T follicular helper cell (primary cell): Measurements from ENCODE around the gene TIMP4.

Source experiments
- DNase-seq: peaks from one replicate; pipeline ENCODE4 v3.0.0-alpha.2; 2020; ENCODE audit warnings: low read depth
- total RNA-seq, 2 experiments: gene quantifications; one replicate each; lab custom pipeline; 2026; lab: John Stamatoyannopoulos, UW

Gene TIMP4
- total RNA-seq = 0 reads per million in 2 experiments

DNA sequence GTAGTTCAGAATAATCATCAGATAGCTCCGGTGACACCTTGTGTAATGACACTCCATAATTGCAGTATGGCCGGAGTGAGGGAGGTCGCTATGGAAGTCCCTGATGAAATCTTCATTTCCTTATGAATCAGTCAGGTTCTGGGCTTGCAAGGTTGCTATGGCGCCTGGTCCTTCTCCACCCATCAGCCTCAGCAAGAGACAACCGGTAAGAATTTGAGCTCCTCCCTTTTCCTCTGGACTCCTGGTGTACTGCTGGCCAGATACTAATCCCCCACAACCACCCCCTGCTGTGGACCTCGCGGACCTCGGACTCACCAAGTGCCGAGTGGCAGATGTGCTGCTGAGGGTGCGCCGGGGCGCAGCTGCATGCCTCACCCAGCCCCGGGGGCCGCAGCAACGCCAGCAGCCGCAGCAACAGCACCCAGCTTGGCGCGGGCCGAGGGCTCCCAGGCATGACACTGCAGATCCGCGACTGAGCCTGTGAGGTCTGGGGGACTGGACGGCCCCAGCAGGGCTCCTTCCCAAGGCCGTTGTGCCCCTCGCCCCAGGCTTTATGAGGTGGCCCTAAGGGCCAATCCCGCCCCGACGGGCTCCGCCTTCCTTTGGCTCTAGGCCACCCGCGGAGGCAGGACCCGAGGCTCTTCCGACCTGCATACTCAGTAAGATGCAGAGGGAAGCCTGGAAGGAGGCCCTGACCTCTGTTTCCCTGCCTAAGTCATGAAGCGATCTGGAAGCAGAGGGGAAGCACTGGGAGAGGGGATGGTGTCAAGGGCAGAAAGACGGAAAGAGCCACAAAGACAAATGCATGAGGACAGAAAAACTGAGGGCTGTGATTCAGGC is at the start of gene TIMP4:
TSS of gene TIMP4 (minus strand) at position 526 of the 840 bp plus-strand sequence. CDS start at position 454, 72 bp downstream.
- no peak for DNase-seq

DNA sequence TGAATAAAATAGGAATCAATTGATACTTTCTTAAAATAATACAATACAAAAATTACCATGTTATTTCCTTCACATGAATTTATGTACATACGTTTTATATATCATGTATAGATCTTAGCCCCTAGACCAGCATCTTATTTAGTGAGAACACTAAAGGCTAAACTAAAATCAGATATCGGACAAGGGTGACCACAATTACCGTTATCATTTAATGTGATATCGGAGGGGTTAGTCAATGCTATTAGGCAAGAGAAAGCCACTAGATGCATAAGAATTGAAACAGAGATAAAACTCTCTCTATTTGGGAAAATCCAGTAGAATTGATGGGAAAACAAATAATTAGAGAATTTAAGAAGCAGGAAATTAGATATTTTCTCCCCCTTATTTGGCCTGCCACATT is 46.5 kb upstream of the TIMP4 start:
- DNase-seq = no peak

DNA sequence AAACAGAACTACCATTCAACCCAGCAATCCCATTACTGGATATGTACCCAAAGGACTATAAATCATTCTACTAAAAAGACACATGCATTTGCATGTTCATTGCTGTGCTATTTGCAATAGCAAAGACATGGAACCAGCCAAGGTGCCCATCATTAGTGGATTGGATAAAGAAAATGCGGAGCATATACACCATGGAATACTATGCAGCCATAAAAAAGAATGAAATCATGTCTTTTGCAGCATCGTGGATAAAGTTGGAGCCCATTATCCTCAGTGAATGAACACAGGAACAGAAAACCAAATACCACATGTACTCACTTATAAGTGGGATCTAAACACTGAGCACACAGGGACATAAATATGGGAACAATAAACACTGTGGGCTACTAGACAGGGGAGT is 43.1 kb upstream of the TIMP4 start:
- DNase-seq = no peak

DNA sequence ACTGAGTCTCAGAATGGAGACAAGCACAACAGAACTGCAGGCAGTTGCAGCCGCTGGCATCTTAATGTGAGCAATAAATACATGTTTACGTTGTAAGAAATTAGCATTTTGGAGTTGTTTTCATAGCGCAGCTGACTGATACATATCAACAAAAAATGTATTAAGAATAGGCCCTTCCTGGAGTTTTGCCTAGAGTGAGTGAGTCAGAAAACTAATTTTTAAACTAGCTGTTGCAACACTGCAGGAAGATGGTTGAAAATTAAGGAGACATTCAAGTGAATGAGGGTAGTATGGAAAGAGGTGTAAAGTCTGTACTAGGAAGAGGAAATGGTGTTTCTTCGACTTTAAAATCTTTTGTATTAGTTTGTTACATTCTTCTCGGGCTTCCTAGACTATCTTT is 39.6 kb upstream of the TIMP4 start:
- no peak for DNase-seq

DNA sequence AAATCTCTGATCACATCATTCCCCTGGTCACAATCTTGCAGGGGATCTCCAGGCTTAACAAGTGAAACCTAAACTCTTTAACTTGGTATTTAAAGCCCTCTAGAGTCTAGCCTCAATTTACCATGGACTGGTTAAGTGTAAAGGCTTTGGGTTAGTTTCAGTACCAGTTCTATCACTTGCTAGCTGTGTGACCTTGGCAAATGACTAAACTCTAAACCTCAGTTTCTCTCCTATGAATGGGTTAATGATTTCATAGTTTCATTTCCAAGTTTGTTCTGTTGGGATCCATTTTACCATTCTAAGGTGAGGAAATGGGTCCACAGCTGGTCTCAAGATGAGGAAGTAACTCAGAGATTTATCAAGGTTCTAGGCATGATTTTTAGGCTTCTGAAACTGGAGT is 38.8 kb upstream of the TIMP4 start:
- no peak for DNase-seq

DNA sequence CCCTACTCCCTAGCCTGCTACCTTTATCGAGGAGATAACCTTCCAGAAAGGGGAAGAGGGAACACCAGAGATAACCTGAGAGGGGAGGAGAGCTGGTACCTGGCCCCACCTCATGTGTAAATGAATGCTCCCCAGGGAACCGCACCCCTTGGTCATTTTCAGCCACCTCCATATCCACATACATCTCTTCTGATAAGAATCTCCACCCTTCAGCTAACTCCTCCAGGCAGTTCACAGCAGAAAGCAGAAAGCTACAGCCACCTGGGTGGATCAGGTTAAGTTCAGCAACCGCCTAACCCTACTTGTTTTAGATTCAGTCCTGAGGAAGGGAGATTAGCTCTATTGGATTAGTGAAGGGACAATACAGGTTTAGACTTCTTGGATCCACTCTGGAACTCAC is 38.0 kb upstream of the TIMP4 start:
- no peak for DNase-seq

DNA sequence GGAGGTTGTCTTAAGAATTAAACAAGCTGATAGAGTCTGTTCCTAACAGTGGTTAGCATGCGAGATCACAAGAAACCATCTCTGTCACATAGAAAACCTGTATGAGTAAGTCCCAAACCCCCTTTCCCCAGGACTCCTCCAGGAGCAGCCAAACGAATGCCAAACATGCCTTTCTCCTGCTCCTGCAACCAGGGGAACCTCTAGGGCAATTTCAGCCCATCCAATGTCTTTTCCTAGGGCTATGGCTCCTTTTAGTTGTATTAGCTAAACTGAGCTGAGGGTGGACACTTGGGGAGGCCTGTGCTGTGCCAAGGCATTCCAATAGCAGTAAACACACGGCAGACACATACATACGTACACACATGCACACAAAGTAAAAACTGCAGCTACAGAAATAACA is 36.5 kb upstream of the TIMP4 start:
- no peak for DNase-seq

DNA sequence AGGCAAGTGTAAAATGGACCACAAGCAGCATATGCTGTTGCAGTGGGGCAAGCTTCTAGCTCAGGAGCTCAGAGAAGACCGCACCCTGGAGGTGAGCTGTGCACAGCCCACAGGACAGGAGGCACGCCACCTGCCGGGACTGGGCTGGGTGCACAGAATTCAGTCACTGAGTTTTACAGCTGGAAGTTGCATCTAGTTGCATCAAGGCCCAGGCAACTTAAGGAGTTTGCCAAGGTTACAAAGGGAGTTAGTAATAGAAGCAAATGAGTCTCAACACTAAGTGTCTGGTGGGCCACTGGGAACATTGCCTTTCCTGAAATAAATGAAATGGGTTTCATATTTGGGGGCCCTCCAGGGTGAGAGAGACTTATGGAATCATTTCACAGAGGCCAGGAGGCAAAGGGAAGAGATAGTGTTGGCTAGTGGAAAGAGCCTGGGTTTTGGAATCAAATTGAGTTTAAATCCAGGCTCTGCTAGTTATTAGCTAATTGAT is 36.0 kb upstream of the TIMP4 start:
- DNase-seq = no peak

DNA sequence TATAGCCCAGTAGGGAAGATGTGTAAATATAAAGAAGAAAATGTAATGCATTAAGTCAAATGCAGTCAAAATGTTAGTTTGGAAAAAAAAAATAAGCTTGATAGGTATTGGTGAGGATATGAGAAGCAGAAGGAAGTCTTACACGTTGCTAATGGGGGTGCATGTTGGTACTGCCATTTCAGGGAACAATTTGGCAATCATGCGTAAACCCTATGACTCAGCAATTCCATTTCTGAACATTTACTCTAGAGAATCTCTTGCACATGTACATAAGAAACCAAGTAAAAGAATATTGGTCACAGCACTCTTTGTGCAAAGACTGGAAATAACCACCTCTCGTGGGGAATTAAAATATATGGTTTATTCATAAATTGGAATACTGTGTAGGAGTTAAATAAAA is 35.5 kb upstream of the TIMP4 start:
- DNase-seq = no peak

DNA sequence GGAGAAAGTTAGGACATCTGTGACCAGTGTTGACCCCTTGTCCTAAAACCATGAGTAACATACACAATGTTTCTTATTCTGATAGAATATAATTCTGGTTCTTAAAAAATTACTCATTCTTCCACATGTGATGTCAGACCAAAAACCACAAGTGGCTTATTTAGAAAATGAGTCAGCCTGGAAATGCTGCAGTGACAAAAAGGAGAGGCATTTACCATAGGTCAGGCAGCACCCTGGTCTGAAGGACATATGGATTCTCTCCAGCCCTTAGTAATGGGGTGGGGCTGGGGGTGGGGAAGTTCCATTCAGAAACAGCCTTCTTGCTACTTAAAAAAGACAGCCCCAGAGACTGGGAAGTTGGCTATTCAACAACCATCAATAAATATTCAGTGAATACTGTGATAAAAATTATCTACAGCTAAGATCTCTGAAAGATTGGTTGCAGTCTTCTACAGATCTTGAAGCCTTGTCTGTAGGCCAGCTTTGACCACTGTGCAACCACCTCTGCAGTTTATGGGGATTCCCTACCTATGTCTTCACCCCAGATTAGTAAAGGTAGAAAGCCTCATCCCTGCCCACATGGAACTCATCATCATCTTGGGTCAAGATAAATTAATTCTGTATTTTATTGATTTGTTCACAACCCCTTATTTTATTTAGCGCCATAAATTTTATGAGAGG is 34.9 kb upstream of the TIMP4 start:
- DNase-seq = no peak

DNA sequence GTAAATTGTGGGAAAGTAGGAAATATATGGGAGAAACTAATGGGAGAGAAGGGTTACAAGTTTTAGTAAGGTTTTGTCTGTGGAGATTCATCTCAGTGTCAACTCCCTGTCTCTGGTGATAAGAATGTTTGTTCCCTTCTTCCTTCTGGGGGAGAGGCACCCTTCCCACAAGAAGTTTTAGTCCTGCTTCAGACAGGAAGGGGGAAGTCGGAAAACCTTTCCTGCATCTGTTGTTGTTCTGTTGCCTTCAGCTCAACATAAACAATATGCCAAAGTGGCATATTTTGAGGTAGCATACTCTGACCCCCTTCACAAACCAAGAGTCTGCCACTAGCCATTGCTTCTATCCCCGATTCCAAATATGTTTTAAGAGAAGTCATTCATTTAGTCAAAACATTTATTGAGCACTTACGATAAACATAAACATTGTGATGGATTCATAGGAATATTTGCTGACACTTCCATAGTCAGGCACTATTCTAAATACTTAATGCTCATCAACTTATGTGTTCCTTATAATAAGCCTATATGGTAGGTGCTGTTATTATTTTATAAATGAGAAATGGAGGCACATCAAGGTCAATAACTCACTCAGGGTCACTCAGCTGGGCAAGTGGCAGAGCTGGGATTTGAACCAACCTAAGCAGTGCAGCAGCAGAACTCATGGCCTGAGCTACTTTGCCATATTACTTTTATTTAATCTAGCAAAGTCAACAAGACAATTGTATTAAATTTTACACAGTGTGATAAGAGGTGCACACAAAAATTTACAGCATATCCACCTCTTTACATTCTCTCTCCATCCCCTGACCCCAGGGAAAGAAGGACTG is 34.2 kb upstream of the TIMP4 start:
- no peak for DNase-seq

DNA sequence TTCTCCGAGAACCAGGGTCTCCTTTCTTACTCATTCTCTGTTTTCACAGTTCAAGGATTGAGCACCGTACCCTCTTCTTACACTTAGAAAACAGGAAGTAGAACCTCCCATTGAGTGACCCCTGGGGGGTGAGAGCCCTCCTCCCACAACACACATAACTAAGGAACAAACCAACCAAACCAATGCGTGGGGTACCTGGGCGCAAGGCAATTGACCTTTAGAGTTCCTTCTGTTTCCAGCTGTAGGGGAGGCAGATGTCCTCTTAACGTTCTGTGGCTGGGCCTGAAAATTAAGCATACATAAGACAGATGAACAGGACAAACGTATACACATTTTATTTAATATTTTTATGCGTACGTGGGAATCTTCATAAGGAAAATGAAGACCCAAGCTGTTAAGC is 33.5 kb upstream of the TIMP4 start:
- no peak for DNase-seq

DNA sequence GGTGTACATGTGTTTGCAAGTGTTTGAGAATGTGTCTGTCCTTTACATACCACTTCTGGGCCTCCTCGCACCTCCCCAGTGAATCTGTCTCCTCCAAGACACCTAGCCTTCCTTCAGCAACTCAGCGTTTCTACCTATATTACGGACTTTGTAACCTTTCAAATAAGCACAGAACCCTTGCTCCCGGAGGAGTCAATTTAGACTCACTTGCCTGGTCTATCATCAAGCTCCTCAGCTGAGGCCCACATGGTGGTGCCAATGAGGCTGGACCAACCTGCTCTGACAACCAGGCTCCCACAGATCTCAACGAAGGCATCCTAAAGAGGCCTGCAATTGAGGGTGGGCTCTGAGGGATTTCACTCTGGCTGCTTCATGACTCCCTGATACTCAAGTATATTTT is 32.8 kb upstream of the TIMP4 start:
- no peak for DNase-seq

DNA sequence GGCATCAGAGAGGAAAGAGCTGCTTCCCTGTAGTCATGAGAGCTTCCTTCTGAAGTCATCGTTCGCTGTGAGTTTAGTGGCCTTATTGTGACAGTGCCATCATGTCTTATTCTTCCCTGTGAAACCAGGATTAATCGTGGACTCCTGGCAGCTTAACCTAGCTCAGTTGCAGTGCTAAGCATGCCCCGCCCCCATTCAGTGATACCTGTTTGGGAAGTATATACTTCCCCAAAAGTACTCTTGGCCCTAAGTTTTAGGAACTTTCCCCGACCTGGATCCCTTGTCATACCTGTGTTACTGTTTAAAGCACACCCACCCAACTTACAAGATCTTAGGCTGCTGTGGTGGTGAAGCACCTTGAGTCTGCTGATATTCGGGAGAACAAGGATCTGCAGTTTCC is 32.1 kb upstream of the TIMP4 start:
- no peak for DNase-seq

DNA sequence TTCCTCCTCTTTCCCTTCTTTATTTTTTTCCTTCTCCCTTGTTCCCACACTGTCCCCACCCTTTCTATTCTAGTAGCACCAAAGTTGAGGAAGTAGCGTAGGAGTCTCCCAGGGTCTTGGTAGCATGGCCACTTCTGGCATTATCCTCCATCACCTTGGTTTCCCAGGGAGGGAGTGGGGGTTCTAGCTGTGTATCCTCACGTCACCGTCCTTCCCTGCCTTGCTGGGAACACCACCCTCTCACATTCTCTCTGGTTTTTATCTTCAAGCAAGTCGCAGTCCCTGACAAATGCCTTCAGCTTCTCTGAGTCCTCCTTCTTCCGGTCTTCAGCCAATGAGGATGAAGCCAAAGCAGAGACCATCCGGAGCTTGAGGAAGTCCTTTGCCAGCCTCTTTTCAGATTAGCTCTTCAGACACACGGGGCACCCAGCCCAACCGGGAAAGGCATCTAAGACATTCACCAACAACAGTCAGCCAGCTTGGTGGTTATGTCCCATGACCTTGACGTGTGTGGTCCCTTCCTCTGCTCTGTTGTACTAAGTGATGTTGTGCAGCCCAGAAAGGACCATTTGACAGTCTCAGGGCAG is 31.6 kb upstream of the TIMP4 start:
- no peak for DNase-seq

DNA sequence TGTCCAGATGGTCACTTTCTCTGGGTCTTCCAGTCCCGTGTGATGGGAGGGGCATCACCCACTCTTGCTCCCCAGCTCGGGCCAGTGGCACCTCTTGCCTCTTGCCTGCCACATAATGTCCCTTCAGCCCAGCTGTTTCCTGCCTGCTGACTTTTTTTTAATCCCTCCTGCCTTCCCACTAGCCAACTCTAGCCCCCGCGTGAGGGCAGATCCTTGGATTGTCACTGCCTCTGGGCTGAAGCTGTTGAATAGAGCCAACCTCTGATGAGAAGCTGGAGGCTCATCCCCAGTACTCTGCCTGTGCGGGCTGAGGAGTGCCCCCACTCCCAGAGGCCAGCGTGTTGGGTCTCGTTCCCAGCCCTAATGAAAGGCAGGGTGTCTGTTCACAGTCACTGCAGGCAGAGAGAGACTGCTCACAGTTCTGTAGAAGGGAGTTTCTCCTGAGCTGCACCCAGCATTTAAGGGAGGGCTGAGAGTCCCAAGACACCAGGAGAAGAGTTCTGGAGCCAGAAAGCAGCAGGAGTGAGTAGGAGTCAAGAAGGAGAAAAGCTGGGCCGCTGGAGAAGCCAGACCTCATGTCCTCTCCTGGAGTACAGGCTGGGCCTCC is 30.1 kb upstream of the TIMP4 start:
- no peak for DNase-seq

DNA sequence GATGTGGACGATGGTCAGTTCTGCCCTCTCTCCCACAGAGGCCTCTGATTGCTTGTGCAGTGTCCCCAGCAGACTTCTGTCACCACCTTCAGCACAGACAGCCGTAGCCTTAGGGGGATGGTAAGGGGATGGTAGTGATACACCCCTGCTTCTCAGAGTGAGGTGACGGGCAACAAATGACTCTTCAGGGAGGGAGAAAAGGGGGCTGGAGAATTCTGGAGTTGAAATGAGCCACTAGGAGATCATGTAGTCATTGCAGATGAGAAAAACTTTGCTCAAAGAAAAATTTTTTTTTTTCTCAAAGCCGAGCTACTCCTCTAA is 29.6 kb upstream of the TIMP4 start:
- no peak for DNase-seq

DNA sequence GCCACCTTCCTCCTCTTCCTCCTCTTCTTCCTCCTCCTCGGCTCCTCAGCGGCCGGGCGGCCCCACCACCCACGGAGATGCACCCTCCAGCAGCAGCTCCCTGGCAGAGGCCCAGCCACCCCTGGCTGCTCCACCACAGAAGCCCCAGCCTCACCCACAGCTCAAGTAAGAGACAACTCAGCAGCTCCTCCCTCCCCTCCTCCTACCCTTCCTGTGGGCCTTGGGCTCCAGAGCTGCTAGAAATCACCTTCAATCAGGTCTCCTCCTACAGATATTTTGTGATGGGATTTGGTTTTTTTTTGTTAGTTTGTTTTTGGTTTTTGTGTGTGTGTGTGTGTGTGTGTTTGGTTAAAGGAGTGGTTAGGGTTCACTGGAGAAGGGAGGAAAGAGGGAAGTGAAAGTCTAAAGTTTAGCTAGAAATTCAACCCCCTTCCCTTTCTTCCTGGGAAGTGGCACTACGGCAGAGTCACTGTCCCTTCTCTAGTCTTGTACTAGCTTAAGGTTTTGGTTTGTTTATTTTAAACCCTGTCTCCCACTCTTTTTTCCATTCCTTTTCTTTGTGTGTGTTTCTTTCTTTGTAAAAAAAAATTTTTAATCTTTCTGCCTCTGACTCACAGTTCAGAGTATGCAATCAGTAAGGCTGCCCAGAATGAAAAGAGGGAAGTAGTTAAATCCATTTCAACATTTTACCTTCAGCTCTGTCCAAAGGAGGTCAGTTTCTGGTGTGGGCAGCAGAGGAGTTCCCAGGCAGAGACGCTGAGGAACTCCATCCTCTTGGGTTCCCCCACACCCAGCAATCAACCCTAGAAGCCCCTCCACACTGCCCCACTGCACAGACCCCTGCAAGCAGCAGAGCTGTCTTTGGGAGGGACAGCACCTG is 29.0 kb upstream of the TIMP4 start:
- DNase-seq = no peak

DNA sequence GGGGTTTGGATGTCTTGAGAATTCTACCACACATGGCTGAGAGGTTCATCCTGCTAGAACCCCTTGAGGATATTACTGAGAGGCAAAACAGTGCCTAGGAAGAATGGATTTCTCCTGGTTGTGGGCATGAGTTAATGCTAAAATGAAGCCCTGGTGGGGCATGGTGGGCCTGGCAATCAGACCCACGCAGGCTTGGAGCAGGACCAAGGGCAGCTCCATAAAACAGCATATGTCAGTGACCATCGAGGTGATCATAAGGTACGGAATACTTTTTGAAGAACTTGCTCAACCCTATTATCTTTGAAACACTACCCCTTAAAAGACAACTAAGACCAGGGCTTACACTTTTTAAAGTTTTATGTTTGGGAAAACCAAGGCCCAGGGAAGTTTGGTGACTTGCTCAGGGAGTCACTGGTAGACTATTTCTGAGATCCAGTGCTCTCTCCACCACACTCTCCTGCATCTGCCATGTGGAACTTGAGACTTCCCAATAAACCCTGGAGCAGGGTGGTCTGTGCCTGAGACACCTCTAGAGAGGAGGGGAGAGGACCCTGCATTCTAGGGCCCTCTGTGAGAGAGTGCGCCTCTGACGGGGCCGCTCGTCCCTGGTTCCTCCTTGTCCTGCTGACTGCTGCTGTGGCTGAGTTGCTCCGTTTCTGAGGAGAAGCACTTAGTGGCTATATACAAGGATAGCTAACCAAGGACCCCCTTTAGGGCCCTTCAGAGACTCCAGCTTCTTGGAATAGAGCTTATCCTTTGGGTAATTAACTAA is 28.0 kb upstream of the TIMP4 start:
- no peak for DNase-seq

DNA sequence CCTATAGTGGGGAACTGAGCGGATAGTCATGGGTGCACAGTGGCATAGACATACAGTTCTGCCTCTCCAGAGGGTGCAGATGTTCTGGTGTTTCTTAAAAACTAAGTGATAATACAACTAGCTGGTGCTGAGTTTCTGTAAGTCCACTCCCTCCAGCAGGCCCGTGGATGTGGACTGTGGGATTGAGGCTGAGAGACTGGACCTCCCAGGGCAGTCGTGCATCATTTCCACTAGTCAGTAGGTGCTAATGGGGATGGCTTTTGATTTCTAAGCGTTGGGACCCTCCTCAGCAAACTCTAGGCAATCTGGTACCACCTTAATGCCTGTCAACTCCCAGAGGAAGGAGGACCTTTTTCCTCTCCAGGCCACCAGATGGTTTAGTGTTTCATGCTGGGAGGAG is 27.3 kb upstream of the TIMP4 start:
- DNase-seq = no peak
